ENCODE measurements around the gene FCSK. TPM values are rescaled to one million over a fixed set of nuclear protein-coding genes. Genes with fewer than 3 reads are reported as not detected.

The FCSK gene
- total and polyA plus RNA-seq, 2 of the 13 experiments (the other 11 are each of a cell fraction or from before 2014, with no cell fraction given) = 9.1 to 19.2 TPM

- TF ChIP-seq JUNB (CRISPR knock-in tag; IDR thresholded peaks at IDR 0.05; ENCODE audit: borderline replicate concordance) (no peak), ZSCAN30 (CRISPR knock-in tag; IDR thresholded peaks at IDR 0.05) (no peak), PAX8 (CRISPR knock-in tag; IDR thresholded peaks at IDR 0.05; ENCODE audit: borderline replicate concordance) (no peak), HOXA9 (CRISPR knock-in tag; IDR thresholded peaks at IDR 0.05; ENCODE audit: borderline replicate concordance) (no peak), ZNF329 (CRISPR knock-in tag; IDR thresholded peaks at IDR 0.05; ENCODE audit: low read depth) (peak; percentile 46; the same call in 1 of the 2 replicates), ZBTB7A (CRISPR knock-in tag; IDR thresholded peaks at IDR 0.05) (peak; percentile 100), MATR3 (CRISPR knock-in tag; IDR thresholded peaks at IDR 0.05) (no peak), AKNA (CRISPR knock-in tag; IDR thresholded peaks at IDR 0.05; ENCODE audit: borderline replicate concordance) (peak; percentile 89; the same call in 1 of the 2 replicates), ZNF629 (CRISPR knock-in tag; conservative IDR thresholded peaks at IDR 0.05) (peak; percentile 53; the same call in 1 of the 2 replicates), MAF1 (CRISPR knock-in tag; IDR thresholded peaks at IDR 0.05; ENCODE audit: borderline replicate concordance) (peak; percentile 92), YY1 (IDR thresholded peaks at IDR 0.05; ENCODE audit: insufficient read depth, insufficient replicate concordance, low read depth, low read length) (peak; percentile 67), TFDP2 (CRISPR knock-in tag; IDR thresholded peaks at IDR 0.05) (peak; percentile 47), PHF8 (CRISPR knock-in tag; IDR thresholded peaks at IDR 0.05) (peak; percentile 96), KDM5B (CRISPR knock-in tag; IDR thresholded peaks at IDR 0.05; ENCODE audit: borderline replicate concordance) (peak; percentile 89), PLSCR1 (CRISPR knock-in tag; IDR thresholded peaks at IDR 0.05; ENCODE audit: borderline replicate concordance) (no peak), SOX5 (CRISPR knock-in tag; IDR thresholded peaks at IDR 0.05; ENCODE audit: borderline replicate concordance) (no peak)
- TF ChIP-seq, protein P1, sequence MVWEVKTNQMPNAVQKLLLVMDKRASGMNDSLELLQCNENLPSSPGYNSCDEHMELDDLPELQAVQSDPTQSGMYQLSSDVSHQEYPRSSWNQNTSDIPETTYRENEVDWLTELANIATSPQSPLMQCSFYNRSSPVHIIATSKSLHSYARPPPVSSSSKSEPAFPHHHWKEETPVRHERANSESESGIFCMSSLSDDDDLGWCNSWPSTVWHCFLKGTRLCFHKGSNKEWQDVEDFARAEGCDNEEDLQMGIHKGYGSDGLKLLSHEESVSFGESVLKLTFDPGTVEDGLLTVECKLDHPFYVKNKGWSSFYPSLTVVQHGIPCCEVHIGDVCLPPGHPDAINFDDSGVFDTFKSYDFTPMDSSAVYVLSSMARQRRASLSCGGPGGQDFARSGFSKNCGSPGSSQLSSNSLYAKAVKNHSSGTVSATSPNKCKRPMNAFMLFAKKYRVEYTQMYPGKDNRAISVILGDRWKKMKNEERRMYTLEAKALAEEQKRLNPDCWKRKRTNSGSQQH (CRISPR knock-in tag; IDR thresholded peaks at IDR 0.05; ENCODE audit: low read depth) = no peak
- TF ChIP-seq, protein P2, sequence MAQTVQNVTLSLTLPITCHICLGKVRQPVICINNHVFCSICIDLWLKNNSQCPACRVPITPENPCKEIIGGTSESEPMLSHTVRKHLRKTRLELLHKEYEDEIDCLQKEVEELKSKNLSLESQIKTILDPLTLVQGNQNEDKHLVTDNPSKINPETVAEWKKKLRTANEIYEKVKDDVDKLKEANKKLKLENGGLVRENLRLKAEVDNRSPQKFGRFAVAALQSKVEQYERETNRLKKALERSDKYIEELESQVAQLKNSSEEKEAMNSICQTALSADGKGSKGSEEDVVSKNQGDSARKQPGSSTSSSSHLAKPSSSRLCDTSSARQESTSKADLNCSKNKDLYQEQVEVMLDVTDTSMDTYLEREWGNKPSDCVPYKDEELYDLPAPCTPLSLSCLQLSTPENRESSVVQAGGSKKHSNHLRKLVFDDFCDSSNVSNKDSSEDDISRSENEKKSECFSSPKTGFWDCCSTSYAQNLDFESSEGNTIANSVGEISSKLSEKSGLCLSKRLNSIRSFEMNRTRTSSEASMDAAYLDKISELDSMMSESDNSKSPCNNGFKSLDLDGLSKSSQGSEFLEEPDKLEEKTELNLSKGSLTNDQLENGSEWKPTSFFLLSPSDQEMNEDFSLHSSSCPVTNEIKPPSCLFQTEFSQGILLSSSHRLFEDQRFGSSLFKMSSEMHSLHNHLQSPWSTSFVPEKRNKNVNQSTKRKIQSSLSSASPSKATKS (CRISPR knock-in tag; IDR thresholded peaks at IDR 0.05) = 0 out of 2 replicates have a peak, but pooled peaks have one; percentile 15
These were observed at the start of gene FCSK (continued) for GRCh38 chr16:70454222-70455034.

Data from HepG2 (cell line).